ENCODE measurements around the gene SFI1.

SFI1 gene

GRCh38 chr22:31490496-31490925 lies 5.8 kb upstream of the SFI1 start (continued):
- TF ChIP-seq ZNF18 (tag by site-specific recombination; IDR thresholded peaks at IDR 0.05) (peak; percentile 93), MYNN (tag by site-specific recombination; IDR thresholded peaks at IDR 0.05; ENCODE audit: borderline replicate concordance) (no peak), ZNF670 (tag by site-specific recombination; IDR thresholded peaks at IDR 0.05; ENCODE audit: low read depth) (no peak), GLIS2 (tag by site-specific recombination; IDR thresholded peaks at IDR 0.05) (peak; percentile 69), ZNF654 (tag by site-specific recombination; IDR thresholded peaks at IDR 0.05; ENCODE audit: low read depth) (no peak), PATZ1 (tag by site-specific recombination; IDR thresholded peaks at IDR 0.05) (peak; percentile 75), HOXA7 (CRISPR knock-in tag; IDR thresholded peaks at IDR 0.05; ENCODE audit: borderline replicate concordance) (no peak), PRDM6 (tag by site-specific recombination; IDR thresholded peaks at IDR 0.05) (no peak), CTCF (tag by site-specific recombination; IDR thresholded peaks at IDR 0.05) (peak; percentile 46; the same call in 1 of the 2 replicates), GLIS1 (tag by site-specific recombination; IDR thresholded peaks at IDR 0.05) (peak; percentile 65)

- TF ChIP-seq IKZF3 (tag by site-specific recombination; IDR thresholded peaks at IDR 0.05) (peak; percentile 68; the same call in 1 of the 2 replicates), ZNF664 (tag by site-specific recombination; IDR thresholded peaks at IDR 0.05) (no peak), ZNF121 (tag by site-specific recombination; IDR thresholded peaks at IDR 0.05) (peak; percentile 67; the same call in 1 of the 2 replicates), ZSCAN30 (tag by site-specific recombination; IDR thresholded peaks at IDR 0.05) (no peak), PRDM10 (tag by site-specific recombination; IDR thresholded peaks at IDR 0.05) (peak; percentile 88), PRDM6 (tag by site-specific recombination; IDR thresholded peaks at IDR 0.05) (peak; percentile 77), PRDM1 (tag by site-specific recombination; IDR thresholded peaks at IDR 0.05) (peak; percentile 28; the same call in 1 of the 2 replicates), ZNF366 (tag by site-specific recombination; conservative IDR thresholded peaks at IDR 0.05) (0 out of 2 replicates have a peak, but pooled peaks have one; percentile 10), ZNF302 (tag by site-specific recombination; IDR thresholded peaks at IDR 0.05; ENCODE audit: low read depth) (no peak)
- ChIA-PET CTCF (interaction anchor here (0.5 to 1.4 kb wide), 6 partner anchors 12 to 1344 kb away, joined by 3 to 4 read pairs (median 3); no protein-coding TSS in a partner anchor), POLR2A (interaction anchor here (1.1 to 1.3 kb wide), 3 partner anchors 139 to 170 kb away, joined by 3 to 4 read pairs (median 4); partner anchors contain the start of genes PATZ1 and PISD)
- peak overlapping the region; percentile 19; the same call in 1 of the 2 replicates for H3K27ac ChIP-seq (ENCODE audit: extremely low read depth, low read depth, low read length)
- H3K4me3 ChIP-seq (ENCODE audit: low read depth, low read length): no peak overlapping the region
- H3K36me3 ChIP-seq (ENCODE audit: control insufficient read depth in 2 of 2, insufficient read depth in 1 of 2, low read length in 2 of 2): peaks cover 13 to 25% of the 10 kb centered on the region in 2 experiments; a peak in 2 of 3 replicates
- H3K4me1 ChIP-seq (ENCODE audit: control insufficient read depth, insufficient read depth, low read length): peaks cover 4% of the 10 kb centered on the region; the same call in 1 of the 2 replicates
- no peaks in the 10 kb centered on the region for H3K9me3 ChIP-seq (ENCODE audit: control insufficient read depth, insufficient read depth, low read depth, low read length)
These were observed 4.9 kb upstream of the SFI1 start for GRCh38 chr22:31491218-31491962.
